GM19395 (cell line): ENCODE results near the gene SLC39A9.
"Not testable (repeated sequence)": the region's sequence is repeated elsewhere in the genome, so short reads cannot be mapped to it uniquely, and the experiment has no call there.

Source experiments
- ATAC-seq: cut with Tn5 transposase; IDR thresholded peaks from one replicate; pipeline ENCODE4 v1.9.1; 2021; ENCODE audit warnings: mild to moderate bottlenecking, moderate library complexity; ENCODE audit not compliant: unreplicated experiment

The SLC39A9 gene

GRCh38 chr14:69473260-69473659, 74.8 kb downstream of the SLC39A9 start:
- ATAC-seq: no peak

DNA sequence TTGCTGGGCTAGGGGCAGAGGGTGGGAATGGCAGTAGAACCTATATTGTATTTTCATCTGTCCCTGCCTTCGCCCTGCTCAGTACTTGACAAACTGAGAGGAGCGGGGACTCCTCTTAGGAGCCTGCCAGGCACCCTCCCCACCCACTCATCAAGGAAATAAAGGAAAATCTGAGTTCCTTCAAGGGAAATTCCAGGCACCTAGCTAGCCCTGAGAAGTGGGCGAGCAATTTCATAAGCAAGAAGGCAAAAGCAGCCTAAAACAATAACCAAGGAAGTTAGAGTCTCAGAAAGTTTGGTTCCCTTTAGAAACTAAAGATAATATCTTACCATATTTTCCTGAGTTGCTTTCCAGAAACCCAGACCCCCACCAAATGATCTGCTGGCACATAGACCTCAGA, 75.5 kb downstream of the SLC39A9 start:
- ATAC-seq: no peak

DNA sequence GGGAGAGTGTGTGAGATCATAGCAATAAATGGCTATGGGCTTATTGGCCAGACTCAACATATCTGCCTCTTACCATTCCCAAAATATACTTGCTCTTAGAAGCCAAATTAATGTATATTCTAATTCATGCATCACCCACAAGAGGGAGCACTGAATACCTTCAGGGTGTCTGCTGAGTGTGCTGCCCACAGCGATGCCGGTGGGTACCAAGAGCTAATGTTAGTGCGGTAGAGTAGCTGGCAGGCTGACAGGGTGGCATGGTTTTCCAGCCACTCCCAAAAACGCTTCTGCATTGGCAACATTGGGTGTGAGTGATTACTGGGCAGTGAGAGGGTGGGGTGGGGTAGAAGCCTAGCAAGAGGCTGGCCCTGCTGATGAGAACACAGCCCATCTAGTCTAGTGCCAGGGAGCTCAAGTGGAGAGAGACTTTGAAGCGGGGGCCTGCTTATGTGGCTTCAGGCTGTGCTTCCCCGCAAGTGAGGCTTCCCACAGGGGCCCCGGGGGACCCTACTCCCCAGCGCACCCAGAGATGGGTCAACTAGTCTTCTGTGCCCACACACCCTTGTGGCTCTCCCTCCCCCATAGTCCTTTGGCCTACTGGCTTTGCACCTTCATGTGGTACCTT, 76.8 kb downstream of the SLC39A9 start:
- no peak for ATAC-seq

- not testable (repeated sequence) for ATAC-seq
Measured at GRCh38 chr14:69476824-69477450, 78.4 kb downstream of the SLC39A9 start.

DNA sequence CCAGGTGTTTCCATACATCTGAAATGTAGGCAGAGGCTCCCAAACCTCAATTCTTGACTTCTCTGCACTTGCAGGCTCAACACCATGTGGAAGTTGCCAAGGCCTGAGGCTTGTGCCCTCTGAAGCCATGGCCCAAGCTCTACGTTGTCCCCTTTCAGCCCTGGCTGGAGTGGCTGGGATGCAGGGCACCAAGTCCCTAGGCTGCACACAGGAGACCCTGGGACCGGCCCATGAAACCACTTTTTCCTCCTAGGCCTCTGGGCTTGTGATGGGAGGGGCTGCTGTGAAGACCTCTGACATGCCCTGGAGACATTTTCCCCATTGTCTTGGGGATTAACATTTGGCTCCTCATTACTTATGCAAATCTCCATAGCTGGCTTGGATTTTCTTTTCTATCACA, 79.6 kb downstream of the SLC39A9 start:
- ATAC-seq: not testable (repeated sequence)

DNA sequence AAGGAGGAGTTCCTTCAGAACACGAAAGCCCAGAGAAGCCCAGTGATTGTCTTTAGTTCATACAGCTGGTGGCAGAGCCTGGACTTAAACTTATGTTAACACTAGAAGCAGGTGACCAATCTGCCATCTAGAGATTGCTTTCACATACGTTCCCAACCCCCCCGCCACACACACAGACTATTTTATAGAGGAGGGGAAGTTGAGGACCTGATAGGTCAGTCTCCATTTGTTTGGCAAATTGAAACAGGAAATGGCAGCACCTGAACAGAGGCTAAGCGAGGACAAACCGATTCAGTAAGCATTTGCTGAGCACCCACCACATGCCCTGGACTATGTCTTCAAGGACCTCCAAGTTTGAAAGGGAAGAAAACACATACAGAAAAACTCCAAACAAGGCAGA, 81.2 kb downstream of the SLC39A9 start:
- no peak for ATAC-seq

DNA sequence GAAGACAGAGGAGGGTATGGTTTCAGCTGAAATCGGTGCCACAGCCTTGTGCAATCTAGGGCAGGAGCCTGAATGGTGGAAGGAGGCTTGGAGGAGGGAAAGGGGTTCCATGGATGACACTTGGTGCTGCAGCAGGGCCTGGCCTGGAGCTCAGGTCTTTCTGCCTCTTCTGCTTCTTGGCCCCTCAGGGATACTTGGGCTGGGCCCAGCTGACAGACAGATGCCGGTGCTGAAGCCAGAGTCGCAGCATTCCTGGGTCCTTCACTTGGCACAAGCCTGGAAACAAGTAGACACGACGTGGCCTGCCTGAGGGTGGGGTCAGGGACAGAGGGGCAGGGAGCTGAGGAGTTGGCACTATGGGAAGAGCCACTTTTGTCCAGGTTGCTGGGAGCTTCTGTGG, 81.6 kb downstream of the SLC39A9 start:
- no peak for ATAC-seq

- ATAC-seq: peak; percentile 96
Measured at GRCh38 chr14:69481815-69482568, 83.5 kb downstream of the SLC39A9 start.

DNA sequence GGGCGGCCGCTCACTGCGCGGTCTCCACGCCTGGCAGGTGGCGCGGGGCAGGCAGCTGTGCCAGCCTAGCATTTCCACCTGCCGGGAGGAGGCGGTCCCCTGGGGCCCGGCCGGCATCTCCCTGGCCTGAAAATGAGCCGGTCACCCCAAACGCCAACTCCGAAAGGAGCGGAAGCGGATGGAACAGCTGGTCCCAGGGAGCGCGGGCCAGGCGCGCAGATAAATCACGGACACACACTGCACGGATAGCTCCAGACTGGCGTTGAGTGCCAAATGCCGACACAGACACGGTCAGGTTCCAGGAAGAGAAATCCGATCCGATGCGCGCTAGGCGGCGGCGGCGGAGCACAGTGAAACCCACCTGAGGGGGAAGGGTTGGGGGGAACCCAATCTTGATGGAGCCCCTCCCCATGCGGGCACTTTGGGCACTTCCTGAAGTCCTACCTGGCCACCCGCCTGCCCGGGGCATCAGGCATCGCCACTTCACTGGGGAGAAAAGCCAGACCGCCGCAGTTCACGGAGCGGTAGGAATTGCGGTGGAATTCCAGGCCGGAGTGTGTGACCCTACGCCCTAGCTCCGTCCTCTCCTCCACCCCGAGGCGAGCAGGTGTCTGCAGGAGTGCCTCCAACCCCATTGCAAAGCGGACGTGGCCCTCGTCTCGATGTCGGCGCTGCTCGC, 85.4 kb downstream of the SLC39A9 start:
- ATAC-seq: no peak

DNA sequence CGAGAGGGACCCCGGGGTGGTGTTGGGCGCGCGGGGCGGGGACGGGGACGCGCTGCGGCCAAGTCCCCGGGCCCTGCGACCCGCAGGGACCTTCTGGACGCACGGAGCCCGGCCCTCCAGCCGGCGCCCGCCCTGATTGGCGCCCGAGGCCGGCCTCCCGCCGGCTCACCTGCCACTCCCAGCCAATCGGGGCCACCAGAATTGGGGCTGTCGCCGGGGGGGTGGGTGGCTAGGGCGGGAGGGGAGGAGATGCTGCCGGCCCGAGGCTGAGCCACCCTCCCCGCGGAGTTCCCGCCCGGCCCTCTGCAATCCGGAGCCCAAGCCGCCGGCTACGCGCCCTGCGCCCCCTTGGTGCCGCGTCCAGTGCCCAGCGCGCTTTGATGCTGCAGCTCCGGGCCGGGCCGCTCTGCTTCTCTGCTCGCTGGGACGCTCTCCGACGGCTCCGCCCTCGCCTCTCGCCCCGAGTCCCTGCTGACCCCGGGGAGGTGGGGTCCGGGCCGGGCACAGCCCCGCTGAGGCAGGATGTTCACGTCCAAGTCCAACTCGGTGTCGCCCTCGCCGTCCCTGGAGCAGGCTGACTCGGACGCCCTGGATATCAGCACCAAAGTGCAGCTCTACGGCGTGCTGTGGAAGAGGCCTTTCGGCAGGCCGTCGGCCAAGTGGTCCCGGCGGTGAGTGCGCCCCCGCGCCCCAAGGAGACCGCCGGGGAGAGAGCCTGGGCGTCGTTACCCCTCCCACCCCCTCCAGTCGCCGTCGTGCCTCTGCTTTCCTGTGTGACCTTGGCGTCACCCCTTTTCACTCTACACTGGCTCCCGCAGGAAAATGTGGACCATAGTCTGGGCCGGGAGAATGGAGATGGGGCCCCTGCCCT, 86.2 kb downstream of the SLC39A9 start, which contains the start of gene PLEKHD1:
Gene PLEKHD1, plus strand, starts transcription at position 285 of the 871 bp plus-strand sequence. Its CDS starts 238 bp downstream, at position 523.
- no peak for ATAC-seq

DNA sequence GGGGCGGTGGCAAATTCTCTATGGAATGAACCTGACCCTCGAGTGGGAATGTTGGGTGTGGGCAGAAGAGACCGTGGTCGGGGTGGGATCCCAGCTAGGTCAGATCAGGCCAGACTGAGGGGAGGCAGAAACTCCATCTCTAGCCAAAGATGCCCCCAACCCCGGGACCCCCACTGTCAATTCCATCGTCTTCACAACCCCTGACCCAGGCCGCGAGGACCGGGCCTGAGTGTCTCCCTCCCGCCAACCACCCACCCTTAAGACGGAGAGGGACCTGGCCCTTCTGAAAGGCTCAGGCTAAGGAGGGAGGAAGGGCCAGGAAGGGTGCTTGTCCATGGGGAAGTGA, 86.8 kb downstream of the SLC39A9 start:
- ATAC-seq: no peak

DNA sequence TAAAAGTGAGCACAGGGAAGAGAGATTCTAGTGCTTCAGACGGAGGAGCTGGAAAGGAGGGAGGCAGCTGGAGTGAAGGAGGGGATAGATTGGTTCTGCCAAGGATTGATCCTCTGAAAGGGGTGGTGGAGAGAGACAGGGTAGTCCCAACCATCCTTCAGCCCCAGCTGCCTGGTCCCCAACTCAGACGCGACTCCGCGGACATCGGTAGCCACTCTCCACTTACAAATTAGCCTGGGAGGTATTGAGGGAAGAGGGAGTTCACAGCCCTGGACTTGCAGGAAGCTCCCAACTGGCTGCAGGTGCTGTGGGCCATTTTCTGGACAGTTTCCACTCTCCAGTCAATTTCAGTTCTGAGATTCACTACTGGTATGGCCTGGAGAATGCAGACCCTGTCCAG, 87.2 kb downstream of the SLC39A9 start:
- no peak for ATAC-seq

GRCh38 chr14:69487226-69487625, 88.7 kb downstream of the SLC39A9 start:
- no peak for ATAC-seq

GRCh38 chr14:69487771-69488170, 89.3 kb downstream of the SLC39A9 start:
- no peak for ATAC-seq

- no peak for ATAC-seq
Measured at GRCh38 chr14:69489495-69489894, 91.0 kb downstream of the SLC39A9 start.

- no peak for ATAC-seq
Measured at GRCh38 chr14:69490219-69490918, 91.9 kb downstream of the SLC39A9 start.

GRCh38 chr14:69491193-69491592, 92.7 kb downstream of the SLC39A9 start:
- no peak for ATAC-seq

- ATAC-seq: no peak
Measured at GRCh38 chr14:69493038-69493437, 94.5 kb downstream of the SLC39A9 start.

- no peak for ATAC-seq
Measured at GRCh38 chr14:69493791-69494190, 95.3 kb downstream of the SLC39A9 start.

GRCh38 chr14:69495341-69495921, 96.9 kb downstream of the SLC39A9 start:
- no peak for ATAC-seq
